Measurements from ENCODE around the gene GHR. TPM values are rescaled to one million over a fixed set of nuclear protein-coding genes. Genes with fewer than 3 reads are reported as not detected.
A peak's percentile ranks its signal among the peaks of the same experiment; 100 is the strongest.

GHR gene
- total and polyA plus RNA-seq, 4 donors = 2.9 to 17.1 (median 8.6) TPM

DNA sequence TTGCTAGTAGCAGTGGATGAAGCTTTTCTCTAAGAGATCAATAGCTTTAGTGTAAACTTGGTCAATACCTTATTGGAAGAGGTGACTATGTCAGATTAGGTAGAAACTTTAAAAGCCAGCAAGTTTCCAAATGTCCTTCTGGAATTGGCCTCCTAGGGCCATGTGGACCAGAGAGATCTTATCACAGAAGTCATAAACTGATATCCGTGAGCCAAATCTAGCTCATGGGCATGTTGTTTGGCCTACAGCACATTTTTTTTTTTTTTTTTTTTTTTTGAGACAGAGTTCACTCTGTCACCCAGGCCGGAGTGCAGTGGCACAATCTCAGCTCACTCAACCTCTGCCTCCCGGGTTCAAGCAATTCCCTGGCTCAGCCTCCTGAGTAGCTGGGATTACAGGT is 175.9 kb downstream of the GHR start:
- Histone ChIP-seq H3K36me3 (ENCODE audit: control insufficient read depth in 1 of 2, insufficient read depth in 2 of 2, low read length in 1 of 2) (no peaks in the 10 kb centered on the region), H3K4me1 (ENCODE audit: control insufficient read depth in 1 of 2, insufficient read depth in 2 of 2, low read length in 2 of 2) (peaks cover 2% of the 10 kb centered on the region in 2 donors), H3K27me3 (ENCODE audit: control insufficient read depth in 1 of 2, insufficient read depth in 2 of 2, low read length in 1 of 2) (no peaks in the 10 kb centered on the region), H3K27ac (ENCODE audit: low read depth in 1 of 2, low read length in 2 of 2) (no peak overlapping the region), H3K4me3 (ENCODE audit: low read length in 2 of 2) (no peak overlapping the region), H3K9me3 (ENCODE audit: control insufficient read depth, low read length) (no peaks in the 10 kb centered on the region)
- intact Hi-C loops (cut with DNase I) = no loop called here
- whole genome bisulfite sequencing, 2 donors = 35 to 52% methylated on average over 3 of the region's 3 CpGs
- no peak for DNase-seq
- no peak for ATAC-seq (ENCODE audit: low FRiP score)

DNA sequence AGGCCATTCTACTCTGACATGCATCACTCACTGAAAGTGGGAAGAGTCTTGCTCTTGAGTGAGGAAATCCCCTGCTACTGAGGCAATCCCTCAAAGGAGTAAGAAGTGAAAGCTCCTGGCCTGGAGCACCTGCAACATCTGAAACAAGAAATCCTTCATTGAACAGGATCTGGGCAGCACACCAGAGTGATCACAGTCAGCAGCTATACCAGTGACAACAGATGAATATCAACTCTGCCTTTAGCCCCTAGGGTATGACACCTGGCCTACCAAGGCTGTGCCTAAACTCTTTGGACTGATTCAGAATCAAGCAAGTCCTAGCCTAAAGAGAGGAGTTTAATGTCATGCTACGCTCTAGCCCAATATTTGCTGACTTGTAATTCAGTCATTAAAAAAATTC is 177.2 kb downstream of the GHR start:
- Histone ChIP-seq H3K27ac (ENCODE audit: low read depth in 1 of 2, low read length in 2 of 2) (no peak overlapping the region), H3K9me3 (ENCODE audit: control insufficient read depth, low read length) (no peaks in the 10 kb centered on the region), H3K4me1 (ENCODE audit: control insufficient read depth in 1 of 2, insufficient read depth in 2 of 2, low read length in 2 of 2) (peaks cover 2% of the 10 kb centered on the region in 2 donors), H3K27me3 (ENCODE audit: control insufficient read depth in 1 of 2, insufficient read depth in 2 of 2, low read length in 1 of 2) (no peaks in the 10 kb centered on the region), H3K4me3 (ENCODE audit: low read length in 2 of 2) (no peak overlapping the region), H3K36me3 (ENCODE audit: control insufficient read depth in 1 of 2, insufficient read depth in 2 of 2, low read length in 1 of 2) (no peaks in the 10 kb centered on the region)
- DNase-seq = no peak
- 97 to 98% methylated on average over 1 of the region's 1 CpG for WGBS, 2 donors
- intact Hi-C loops (cut with DNase I) = no loop called here
- no peak for ATAC-seq (ENCODE audit: low FRiP score)

DNA sequence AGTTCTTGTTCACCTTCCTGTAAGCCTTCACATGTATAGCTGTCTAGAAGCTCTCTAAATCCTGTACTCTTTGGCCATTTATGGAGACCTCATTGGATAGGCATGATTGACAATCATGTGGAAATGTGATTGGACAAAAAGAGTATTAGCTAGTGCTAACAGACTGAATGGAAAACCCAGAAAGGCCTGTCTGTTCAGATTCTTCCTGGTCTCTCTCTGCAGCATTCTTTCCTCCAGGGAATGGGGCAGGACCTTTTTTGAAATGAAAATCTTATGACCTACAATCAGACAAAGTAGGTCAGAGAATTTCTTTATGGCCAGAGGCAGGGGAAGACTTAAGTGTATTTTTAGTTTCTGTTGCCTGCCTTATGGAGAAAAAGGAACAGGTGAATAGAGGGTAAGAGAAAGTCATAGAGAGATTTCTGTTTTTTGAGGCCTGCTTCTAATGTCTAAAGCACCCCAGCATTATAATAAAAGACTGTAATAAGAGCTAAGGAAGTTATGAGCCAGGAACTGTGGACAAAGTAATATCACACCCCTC is 181.0 kb downstream of the GHR start:
- no peak overlapping the region for H3K27ac ChIP-seq (ENCODE audit: low read depth in 1 of 2, low read length in 2 of 2)
- H3K27me3 ChIP-seq (ENCODE audit: control insufficient read depth in 1 of 2, insufficient read depth in 2 of 2, low read length in 1 of 2) = no peaks in the 10 kb centered on the region
- ATAC-seq (ENCODE audit: low FRiP score) = no peak
- intact Hi-C loops (cut with DNase I) = no loop called here
- no peaks in the 10 kb centered on the region for H3K36me3 ChIP-seq (ENCODE audit: control insufficient read depth in 1 of 2, insufficient read depth in 2 of 2, low read length in 1 of 2)
- H3K4me1 ChIP-seq (ENCODE audit: control insufficient read depth in 1 of 2, insufficient read depth in 2 of 2, low read length in 2 of 2) = no peaks in the 10 kb centered on the region
- H3K9me3 ChIP-seq (ENCODE audit: control insufficient read depth, low read length) = no peaks in the 10 kb centered on the region
- no peak for DNase-seq
- no peak overlapping the region for H3K4me3 ChIP-seq (ENCODE audit: low read length in 2 of 2)

DNA sequence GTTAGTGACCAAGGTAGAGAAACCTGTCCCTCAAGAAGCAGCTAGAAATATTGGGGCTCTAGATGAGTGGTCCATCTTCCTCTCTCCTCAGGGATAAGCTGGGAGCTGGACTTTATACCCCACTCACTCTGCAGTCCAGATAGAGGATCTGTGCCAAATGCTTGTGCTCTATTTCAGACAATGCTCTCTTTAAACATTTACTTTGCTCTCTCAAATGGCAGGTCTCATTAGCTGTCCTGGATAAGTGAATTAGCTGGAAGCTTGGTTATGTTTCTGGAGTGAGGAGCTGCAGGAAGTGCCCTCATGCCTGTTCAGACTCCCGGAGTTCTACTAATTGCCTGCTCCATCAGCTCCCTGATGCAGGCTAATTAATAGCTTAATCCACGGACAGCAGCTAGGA is 182.3 kb downstream of the GHR start:
- WGBS, 2 donors = 86 to 92% methylated on average over 2 of the region's 2 CpGs
- H3K9me3 ChIP-seq (ENCODE audit: control insufficient read depth, low read length) = no peaks in the 10 kb centered on the region
- DNase-seq (no peak), ATAC-seq (ENCODE audit: low FRiP score) (no peak)
- H3K4me1 ChIP-seq (ENCODE audit: control insufficient read depth in 1 of 2, insufficient read depth in 2 of 2, low read length in 2 of 2) = no peaks in the 10 kb centered on the region
- no peaks in the 10 kb centered on the region for H3K27me3 ChIP-seq (ENCODE audit: control insufficient read depth in 1 of 2, insufficient read depth in 2 of 2, low read length in 1 of 2)
- no peaks in the 10 kb centered on the region for H3K36me3 ChIP-seq (ENCODE audit: control insufficient read depth in 1 of 2, insufficient read depth in 2 of 2, low read length in 1 of 2)
- no peak overlapping the region for H3K4me3 ChIP-seq (ENCODE audit: low read length in 2 of 2)
- no peak overlapping the region for H3K27ac ChIP-seq (ENCODE audit: low read depth in 1 of 2, low read length in 2 of 2)
- intact Hi-C loops (cut with DNase I) = no loop called here

DNA sequence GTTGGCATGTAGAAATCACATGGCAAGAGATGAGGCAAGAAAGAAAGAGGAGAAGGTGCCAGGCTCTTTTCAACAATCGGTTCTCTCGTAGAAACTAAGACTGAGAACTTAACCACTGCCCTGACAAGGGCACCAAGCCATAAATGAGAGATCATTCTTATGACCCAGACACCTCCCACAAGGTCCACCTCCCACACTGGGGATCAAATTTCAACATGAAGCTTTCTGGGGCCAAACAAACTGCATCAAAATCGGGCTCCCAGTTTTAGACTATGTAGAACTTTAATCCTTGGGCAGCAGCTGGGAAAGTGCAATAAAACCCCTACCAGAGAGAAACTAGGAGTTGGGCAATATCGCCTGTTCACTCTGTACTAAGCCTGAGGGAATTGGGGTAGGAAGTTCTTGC is 183.2 kb downstream of the GHR start:
- Histone ChIP-seq H3K4me3 (ENCODE audit: low read length in 2 of 2) (no peak overlapping the region), H3K9me3 (ENCODE audit: control insufficient read depth, low read length) (no peaks in the 10 kb centered on the region), H3K27me3 (ENCODE audit: control insufficient read depth in 1 of 2, insufficient read depth in 2 of 2, low read length in 1 of 2) (no peaks in the 10 kb centered on the region), H3K27ac (ENCODE audit: low read depth in 1 of 2, low read length in 2 of 2) (no peak overlapping the region), H3K4me1 (ENCODE audit: control insufficient read depth in 1 of 2, insufficient read depth in 2 of 2, low read length in 2 of 2) (no peaks in the 10 kb centered on the region), H3K36me3 (ENCODE audit: control insufficient read depth in 1 of 2, insufficient read depth in 2 of 2, low read length in 1 of 2) (no peaks in the 10 kb centered on the region)
- intact Hi-C loops (cut with DNase I) = no loop called here
- WGBS, 2 donors = 79 to 81% methylated on average over 4 of the region's 4 CpGs
- DNase-seq (no peak), ATAC-seq (ENCODE audit: low FRiP score) (no peak)

DNA sequence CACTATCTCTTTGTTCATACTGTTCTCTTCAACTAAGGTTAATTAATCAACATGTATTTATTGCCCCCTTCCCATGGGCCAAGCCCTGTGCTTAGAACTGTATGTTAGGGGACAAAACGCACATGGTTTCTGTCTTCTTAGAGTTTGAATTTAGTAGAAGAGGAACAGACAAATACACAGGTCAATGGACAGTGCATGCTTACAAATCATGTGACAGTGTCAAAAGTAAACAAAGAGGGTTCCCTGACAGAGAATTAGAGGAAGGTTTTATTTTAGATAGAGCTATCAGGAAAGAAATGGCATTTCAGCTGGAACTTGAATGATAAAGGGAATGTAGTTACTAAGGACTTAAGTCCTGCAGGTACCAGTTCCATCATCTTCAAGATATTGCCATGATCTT is 188.2 kb downstream of the GHR start:
- WGBS, 2 donors = 96 to 98% methylated on average over 1 of the region's 1 CpG
- intact Hi-C loops (cut with DNase I) = no loop called here

DNA sequence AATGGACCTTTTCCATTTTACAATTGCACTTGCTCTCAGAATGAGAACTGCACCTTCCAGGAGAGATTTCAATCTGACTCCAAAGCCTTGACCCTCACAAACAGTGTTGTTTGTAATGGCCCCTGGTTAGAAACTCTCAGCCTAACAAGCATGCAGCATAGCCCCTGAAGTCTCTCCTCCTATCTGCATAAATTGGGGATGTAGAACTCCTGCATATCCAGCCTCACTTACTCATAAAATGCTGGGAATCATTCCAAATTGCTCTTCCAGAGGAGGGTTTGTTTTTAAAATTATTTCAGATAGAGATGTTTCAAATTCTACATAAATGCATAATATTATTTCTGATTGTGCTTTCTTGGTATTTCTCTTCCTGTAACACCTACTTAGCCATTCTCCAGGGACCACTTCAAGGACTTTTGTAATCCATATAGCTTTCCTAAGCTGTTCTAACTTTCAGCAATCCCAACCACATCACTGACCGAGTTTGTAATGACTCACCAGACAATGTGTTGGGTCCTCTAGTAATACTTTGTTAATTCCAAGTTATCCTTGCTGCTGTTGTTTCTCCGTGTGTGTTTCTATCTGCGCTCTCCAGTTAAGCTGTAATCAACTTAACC is 189.6 kb downstream of the GHR start:
- Histone ChIP-seq H3K27ac (ENCODE audit: low read depth in 1 of 2, low read length in 2 of 2) (no peak overlapping the region), H3K4me3 (ENCODE audit: low read length in 2 of 2) (no peak overlapping the region), H3K36me3 (ENCODE audit: control insufficient read depth in 1 of 2, insufficient read depth in 2 of 2, low read length in 1 of 2) (no peaks in the 10 kb centered on the region), H3K27me3 (ENCODE audit: control insufficient read depth in 1 of 2, insufficient read depth in 2 of 2, low read length in 1 of 2) (no peaks in the 10 kb centered on the region), H3K9me3 (ENCODE audit: control insufficient read depth, low read length) (no peaks in the 10 kb centered on the region), H3K4me1 (ENCODE audit: control insufficient read depth in 1 of 2, insufficient read depth in 2 of 2, low read length in 2 of 2) (peaks cover 0 to 2% of the 10 kb centered on the region in 2 donors)
- DNase-seq (no peak), ATAC-seq (ENCODE audit: low FRiP score) (no peak)
- intact Hi-C loops (cut with DNase I) = no loop called here
- 62 to 67% methylated on average over 3 of the region's 3 CpGs for WGBS, 2 donors

More for the DNA sequence above, 188.2 kb downstream of the GHR start:
- no peak overlapping the region for H3K4me3 ChIP-seq (ENCODE audit: low read length in 2 of 2)
- no peak overlapping the region for H3K27ac ChIP-seq (ENCODE audit: low read depth in 1 of 2, low read length in 2 of 2)
- peaks cover 0 to 2% of the 10 kb centered on the region in 2 donors for H3K4me1 ChIP-seq (ENCODE audit: control insufficient read depth in 1 of 2, insufficient read depth in 2 of 2, low read length in 2 of 2)
- no peaks in the 10 kb centered on the region for H3K9me3 ChIP-seq (ENCODE audit: control insufficient read depth, low read length)
- H3K27me3 ChIP-seq (ENCODE audit: control insufficient read depth in 1 of 2, insufficient read depth in 2 of 2, low read length in 1 of 2) = no peaks in the 10 kb centered on the region
- ATAC-seq (ENCODE audit: low FRiP score) (no peak), DNase-seq (no peak)
- no peaks in the 10 kb centered on the region for H3K36me3 ChIP-seq (ENCODE audit: control insufficient read depth in 1 of 2, insufficient read depth in 2 of 2, low read length in 1 of 2)

DNA sequence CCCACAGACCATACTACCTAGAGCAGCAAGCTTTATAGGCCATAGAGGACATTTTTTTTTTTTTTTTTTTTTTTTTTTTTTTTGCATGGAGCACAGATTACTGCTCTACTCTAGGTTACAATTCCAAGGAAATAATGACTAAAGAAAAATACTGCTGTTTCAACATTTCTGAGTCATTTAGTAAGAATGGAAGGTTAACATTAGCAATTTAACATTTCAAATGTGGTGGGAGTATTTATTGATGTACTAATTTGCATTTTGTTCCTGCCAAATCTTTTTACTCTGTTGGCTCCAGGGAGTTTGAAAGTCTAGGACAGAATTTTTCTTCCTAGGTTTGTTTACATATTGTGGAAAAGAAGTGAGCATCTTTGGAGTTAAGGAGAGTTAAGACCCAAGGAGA is 191.3 kb downstream of the GHR start:
- no peaks in the 10 kb centered on the region for H3K36me3 ChIP-seq (ENCODE audit: control insufficient read depth in 1 of 2, insufficient read depth in 2 of 2, low read length in 1 of 2)
- no peak overlapping the region for H3K4me3 ChIP-seq (ENCODE audit: low read length in 2 of 2)
- peaks cover 0 to 2% of the 10 kb centered on the region in 2 donors for H3K4me1 ChIP-seq (ENCODE audit: control insufficient read depth in 1 of 2, insufficient read depth in 2 of 2, low read length in 2 of 2)
- intact Hi-C loops (cut with DNase I) = no loop called here
- H3K9me3 ChIP-seq (ENCODE audit: control insufficient read depth, low read length) = no peaks in the 10 kb centered on the region
- H3K27ac ChIP-seq (ENCODE audit: low read depth in 1 of 2, low read length in 2 of 2) = no peak overlapping the region
- no peaks in the 10 kb centered on the region for H3K27me3 ChIP-seq (ENCODE audit: control insufficient read depth in 1 of 2, insufficient read depth in 2 of 2, low read length in 1 of 2)
- ATAC-seq (ENCODE audit: low FRiP score) (no peak), DNase-seq (no peak)

DNA sequence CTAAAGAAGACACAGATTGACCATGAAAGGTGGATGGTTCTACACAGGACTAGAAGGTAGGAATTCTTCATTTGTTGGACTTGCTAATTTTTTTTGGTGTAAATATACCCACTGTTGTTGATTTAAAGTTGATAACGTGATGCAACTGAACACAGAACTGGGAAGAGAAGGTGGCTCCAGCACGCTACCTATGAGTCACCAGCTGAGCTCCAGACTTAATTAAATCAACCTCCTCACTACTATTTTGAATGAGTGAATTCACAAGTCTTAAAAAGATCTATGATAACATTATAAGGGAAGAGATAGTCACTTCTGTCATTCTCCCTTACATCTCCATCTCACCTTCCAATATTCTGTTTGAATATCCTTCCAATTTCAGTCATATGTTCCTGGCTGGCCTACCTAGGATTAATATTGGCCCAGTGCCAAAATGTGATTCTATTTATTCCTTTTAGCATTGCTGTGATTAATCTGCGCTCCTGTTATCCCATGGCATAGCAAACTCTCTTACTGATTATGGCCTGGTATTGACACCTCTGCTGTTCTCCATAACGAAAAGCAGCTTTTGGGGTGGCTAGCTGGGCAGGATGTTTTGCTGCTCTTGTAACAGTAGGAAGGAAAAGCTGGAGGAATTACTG is 197.5 kb downstream of the GHR start:
- no peak overlapping the region for H3K4me3 ChIP-seq (ENCODE audit: low read length in 2 of 2)
- WGBS, 2 donors = 73 to 74% methylated on average over 4 of the region's 4 CpGs
- H3K27me3 ChIP-seq (ENCODE audit: control insufficient read depth in 1 of 2, insufficient read depth in 2 of 2, low read length in 1 of 2) = no peaks in the 10 kb centered on the region
- ATAC-seq (ENCODE audit: low FRiP score) = peak; percentile 43
- intact Hi-C loops (cut with DNase I) = no loop called here
- no peak overlapping the region for H3K27ac ChIP-seq (ENCODE audit: low read depth in 1 of 2, low read length in 2 of 2)
- DNase-seq = no peak
- no peaks in the 10 kb centered on the region for H3K9me3 ChIP-seq (ENCODE audit: control insufficient read depth, low read length)
- no peaks in the 10 kb centered on the region for H3K36me3 ChIP-seq (ENCODE audit: control insufficient read depth in 1 of 2, insufficient read depth in 2 of 2, low read length in 1 of 2)
- H3K4me1 ChIP-seq (ENCODE audit: control insufficient read depth in 1 of 2, insufficient read depth in 2 of 2, low read length in 2 of 2) = peaks cover 2 to 3% of the 10 kb centered on the region in 2 donors
